IPS DF 6.9 (cell line): ENCODE results near the gene PRKAG2.

ENCODE experiments used
- DNase-seq: peaks from one replicate; pipeline ENCODE4 v3.0.0-alpha.2; 2013; ENCODE audit warnings: low read depth, low spot score
- H3K27ac ChIP-seq: one replicate; pipeline ENCODE4 v1.5.1; 2013; ENCODE audit warnings: low read length, control low read depth
- H3K27me3 ChIP-seq: 2 replicates; pipeline ENCODE4 v1.6.1; 2013; ENCODE audit warnings: mild to moderate bottlenecking, low read length; ENCODE audit not compliant: control insufficient read depth, insufficient read depth
- H3K36me3 ChIP-seq: 2 replicates; pipeline ENCODE4 v1.6.1; 2013; ENCODE audit warnings: low read length; ENCODE audit not compliant: control insufficient read depth, insufficient read depth
- H3K4me1 ChIP-seq: 2 replicates; pipeline ENCODE4 v1.6.1; 2013; ENCODE audit warnings: low read length; ENCODE audit not compliant: control insufficient read depth, insufficient read depth
- H3K4me3 ChIP-seq: 2 replicates; pipeline ENCODE4 v1.5.1; 2013; ENCODE audit warnings: mild to moderate bottlenecking, low read length
- H3K9me3 ChIP-seq: 2 replicates; pipeline ENCODE4 v1.6.1; 2013; ENCODE audit warnings: low read length, inconsistent platforms; ENCODE audit not compliant: control insufficient read depth, insufficient read depth
- WGBS: extraction: QIAGEN DNeasy Blood & Tissue Kit; methylation state at CpG from one replicate; pipeline ENCODE4 v1.1.7; 2013; ENCODE audit warnings: mixed read lengths, missing lambda C conversion rate; ENCODE audit not compliant: insufficient read length, insufficient coverage; 5-methylcytosine and 5-hydroxymethylcytosine counted together

The PRKAG2 gene

DNA sequence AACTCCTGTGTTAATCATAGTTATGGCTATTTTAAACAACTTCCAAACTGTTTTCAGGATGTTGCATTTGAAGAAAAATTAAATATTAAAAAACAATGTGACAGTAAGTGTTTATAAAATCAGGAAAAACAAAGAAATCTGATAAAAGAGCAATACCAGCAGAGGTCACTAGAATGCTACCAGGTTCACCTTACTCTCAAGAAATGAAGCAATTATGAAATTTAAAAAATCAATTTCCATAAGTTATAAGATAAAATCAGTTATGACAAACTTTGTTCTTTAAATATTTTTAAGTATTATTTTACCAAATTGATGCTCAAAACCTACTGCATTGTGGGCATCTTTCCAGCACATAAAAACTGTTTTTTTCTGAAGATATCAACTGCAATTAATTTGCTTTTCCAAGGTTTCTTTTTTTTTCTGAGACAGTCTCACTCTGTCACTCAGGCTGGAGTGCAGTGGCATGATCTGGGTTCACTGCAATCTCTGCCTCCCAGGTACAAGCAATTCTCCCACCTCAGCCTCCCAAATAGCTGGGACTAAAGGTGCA lies 306.5 kb downstream of the PRKAG2 start:
- Histone ChIP-seq H3K9me3 (no peaks in the 10 kb centered on the region), H3K27me3 (no peaks in the 10 kb centered on the region), H3K36me3 (no peaks in the 10 kb centered on the region), H3K4me1 (peaks cover 3% of the 10 kb centered on the region), H3K27ac (no peak overlapping the region), H3K4me3 (no peak overlapping the region)
- DNase-seq = no peak

DNA sequence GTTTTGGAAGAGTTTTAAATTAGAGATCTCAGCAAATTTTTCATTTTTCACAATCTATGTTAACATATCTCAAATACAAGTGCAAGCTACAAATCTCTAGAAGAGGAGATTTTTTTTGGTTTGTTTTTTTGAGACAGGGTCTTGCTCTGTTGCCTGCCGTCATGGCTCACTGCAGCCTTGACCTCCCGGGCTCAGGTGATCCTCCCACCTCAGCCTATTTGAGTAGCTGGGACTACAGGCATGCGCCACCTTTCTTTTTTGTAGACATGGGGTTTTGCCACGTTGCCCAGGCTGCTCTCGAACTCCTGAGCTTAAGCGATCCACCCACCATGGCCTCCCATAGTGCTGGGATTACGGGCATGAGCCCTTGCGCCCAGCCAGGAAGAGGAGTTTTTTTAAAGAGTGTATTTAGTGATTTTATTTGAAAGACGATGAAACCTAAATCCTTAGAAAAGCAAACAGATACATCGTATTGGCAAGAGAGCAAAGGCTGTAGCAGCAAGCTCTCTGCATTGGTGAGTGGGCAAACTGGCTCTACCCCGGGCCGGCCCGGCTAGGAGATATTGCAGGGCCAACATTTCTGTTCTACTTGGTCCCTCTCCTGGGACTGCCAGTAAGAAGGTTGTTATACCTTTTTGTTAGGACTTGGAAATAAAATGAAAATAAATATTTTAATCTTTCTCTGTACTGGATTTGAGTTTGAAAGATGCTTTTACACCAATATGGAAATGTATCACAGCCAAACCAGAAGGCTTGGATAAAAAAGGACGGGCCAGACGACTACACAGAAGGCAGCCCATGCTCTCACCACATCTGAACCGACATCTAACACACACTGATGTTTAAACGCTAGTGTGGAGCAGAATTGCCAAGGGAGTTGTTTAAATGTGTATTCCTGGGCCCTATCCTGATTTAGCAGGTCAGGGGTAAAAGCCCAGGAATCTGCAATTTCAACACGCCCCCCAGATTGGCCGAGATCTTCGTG lies 307.7 kb downstream of the PRKAG2 start:
- Histone ChIP-seq H3K9me3 (no peaks in the 10 kb centered on the region), H3K27me3 (no peaks in the 10 kb centered on the region), H3K4me3 (no peak overlapping the region), H3K4me1 (peaks cover 3% of the 10 kb centered on the region), H3K36me3 (no peaks in the 10 kb centered on the region), H3K27ac (no peak overlapping the region)
- no peak for DNase-seq
- no CpG with 5 or more reads among the region's 20 CpGs for WGBS

- H3K27ac ChIP-seq = no peak overlapping the region
- no CpG with 5 or more reads among the region's 8 CpGs for WGBS
- H3K4me3 ChIP-seq = no peak overlapping the region
- no peaks in the 10 kb centered on the region for H3K9me3 ChIP-seq
- H3K36me3 ChIP-seq = no peaks in the 10 kb centered on the region
- H3K27me3 ChIP-seq = no peaks in the 10 kb centered on the region
- peaks cover 3% of the 10 kb centered on the region for H3K4me1 ChIP-seq
- DNase-seq = no peak
These were observed 310.0 kb downstream of the PRKAG2 start for GRCh38 chr7:151566897-151567320.

DNA sequence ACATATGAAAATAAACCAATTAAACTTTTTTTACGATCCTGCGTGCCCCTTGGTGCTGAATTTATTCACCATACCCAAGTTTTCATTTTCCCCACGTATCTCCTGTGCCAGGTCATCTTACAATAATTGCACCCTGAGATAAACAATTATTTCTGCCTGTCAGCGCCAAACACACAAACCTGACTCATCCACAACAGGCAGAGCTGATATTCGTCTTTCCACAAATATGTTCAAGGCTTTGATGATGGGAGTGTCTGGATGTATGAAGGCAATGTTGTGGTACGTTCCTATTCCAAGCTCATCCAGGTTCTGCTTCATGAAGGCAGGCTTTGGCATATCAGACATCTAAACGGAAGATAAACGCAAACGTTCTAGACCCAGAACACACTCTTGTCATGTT lies 311.4 kb downstream of the PRKAG2 start:
- Histone ChIP-seq H3K27me3 (no peaks in the 10 kb centered on the region), H3K36me3 (no peaks in the 10 kb centered on the region), H3K4me1 (peaks cover 3% of the 10 kb centered on the region), H3K4me3 (no peak overlapping the region), H3K27ac (no peak overlapping the region), H3K9me3 (no peaks in the 10 kb centered on the region)
- DNase-seq = no peak
- WGBS = no CpG with 5 or more reads among the region's 9 CpGs

GRCh38 chr7:151560243-151560642 lies 316.7 kb downstream of the PRKAG2 start:
- H3K36me3 ChIP-seq = no peaks in the 10 kb centered on the region
- H3K27ac ChIP-seq = no peak overlapping the region
- no CpG with 5 or more reads among the region's 9 CpGs for WGBS
- no peak overlapping the region for H3K4me3 ChIP-seq
- no peak for DNase-seq
- no peaks in the 10 kb centered on the region for H3K4me1 ChIP-seq
- H3K9me3 ChIP-seq = no peaks in the 10 kb centered on the region
- no peaks in the 10 kb centered on the region for H3K27me3 ChIP-seq

- no peaks in the 10 kb centered on the region for H3K9me3 ChIP-seq
- no peak overlapping the region for H3K4me3 ChIP-seq
- no peak overlapping the region for H3K27ac ChIP-seq
- no CpG with 5 or more reads among the region's 5 CpGs for WGBS
- H3K36me3 ChIP-seq = no peaks in the 10 kb centered on the region
- H3K27me3 ChIP-seq = no peaks in the 10 kb centered on the region
- H3K4me1 ChIP-seq = no peaks in the 10 kb centered on the region
- DNase-seq = no peak
These were observed 317.2 kb downstream of the PRKAG2 start for GRCh38 chr7:151559557-151560183.

GRCh38 chr7:151558575-151558974 lies 318.3 kb downstream of the PRKAG2 start:
- Histone ChIP-seq H3K27ac (no peak overlapping the region), H3K27me3 (no peaks in the 10 kb centered on the region), H3K9me3 (no peaks in the 10 kb centered on the region), H3K4me3 (no peak overlapping the region), H3K36me3 (no peaks in the 10 kb centered on the region), H3K4me1 (no peaks in the 10 kb centered on the region)
- DNase-seq = no peak
- no CpG with 5 or more reads among the region's 6 CpGs for WGBS

GRCh38 chr7:151556592-151556991 lies 320.3 kb downstream of the PRKAG2 start:
- no peaks in the 10 kb centered on the region for H3K9me3 ChIP-seq
- H3K36me3 ChIP-seq = no peaks in the 10 kb centered on the region
- H3K27me3 ChIP-seq = no peaks in the 10 kb centered on the region
- no peak overlapping the region for H3K27ac ChIP-seq
- DNase-seq = no peak
- WGBS = no CpG with 5 or more reads among the region's 12 CpGs
- no peaks in the 10 kb centered on the region; the same call in 1 of the 2 replicates for H3K4me1 ChIP-seq
- no peak overlapping the region for H3K4me3 ChIP-seq

DNA sequence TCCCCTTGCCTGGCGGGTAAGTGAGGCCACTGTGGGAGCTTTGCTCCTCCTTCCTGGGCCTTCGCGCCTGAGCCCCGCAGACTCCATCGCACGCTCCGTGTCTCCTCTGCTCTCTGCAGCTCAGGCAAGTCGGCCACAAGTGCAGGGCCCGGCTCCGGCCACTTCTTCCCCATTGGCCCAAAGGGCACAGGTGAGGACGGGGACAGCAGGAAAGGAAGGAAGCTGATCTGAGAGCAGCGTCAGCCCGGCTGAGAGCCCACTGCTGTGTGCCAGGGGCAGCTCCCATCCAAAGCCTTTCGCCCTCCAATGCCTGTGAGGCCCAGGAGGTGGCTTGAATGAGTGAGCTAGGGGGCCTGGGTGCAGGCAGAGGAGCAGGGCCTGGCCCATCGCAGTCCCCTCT lies 323.6 kb downstream of the PRKAG2 start:
- Histone ChIP-seq H3K36me3 (no peaks in the 10 kb centered on the region), H3K4me3 (no peak overlapping the region), H3K4me1 (no peaks in the 10 kb centered on the region; the same call in 1 of the 2 replicates), H3K27me3 (no peaks in the 10 kb centered on the region), H3K9me3 (no peaks in the 10 kb centered on the region), H3K27ac (no peak overlapping the region)
- WGBS = no CpG with 5 or more reads among the region's 15 CpGs
- no peak for DNase-seq

DNA sequence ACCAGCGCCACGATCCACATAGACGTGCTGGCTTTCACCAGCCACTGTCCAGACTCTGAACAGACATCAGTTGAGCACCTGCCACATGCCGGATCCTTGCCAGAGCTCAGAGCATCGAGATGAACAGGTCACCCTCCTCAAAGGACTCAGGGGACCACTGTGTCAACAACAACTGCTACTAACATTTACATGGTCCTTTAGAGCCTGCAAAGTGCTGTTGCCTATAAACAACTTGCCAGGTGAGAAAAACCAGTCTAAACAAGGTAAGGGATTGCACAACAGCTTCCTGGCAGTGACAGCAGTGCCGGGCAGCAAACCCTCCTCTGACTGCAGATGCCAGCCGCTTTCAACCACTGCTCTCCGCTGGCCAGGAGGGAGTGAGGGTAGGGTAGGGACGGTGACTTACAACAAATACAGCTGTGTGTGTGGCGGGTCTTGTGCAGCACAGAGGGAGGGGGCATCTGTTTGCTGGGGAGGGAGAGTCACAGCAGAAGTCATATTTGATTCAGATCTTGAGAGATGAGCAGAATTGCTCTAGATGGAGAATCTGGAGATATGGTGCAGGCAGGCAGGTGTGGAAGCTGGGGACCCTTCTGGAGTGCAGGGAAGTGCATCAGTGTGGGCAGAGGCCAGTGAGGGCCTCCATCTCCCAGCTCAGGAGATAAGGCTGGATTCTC lies 324.4 kb downstream of the PRKAG2 start:
- no peak overlapping the region for H3K4me3 ChIP-seq
- H3K27me3 ChIP-seq = no peaks in the 10 kb centered on the region
- H3K36me3 ChIP-seq = no peaks in the 10 kb centered on the region
- no peak overlapping the region for H3K27ac ChIP-seq
- no peaks in the 10 kb centered on the region; the same call in 1 of the 2 replicates for H3K4me1 ChIP-seq
- no CpG with 5 or more reads among the region's 10 CpGs for WGBS
- no peak for DNase-seq
- no peaks in the 10 kb centered on the region for H3K9me3 ChIP-seq
